Hepatocyte (in vitro differentiated cells): Measurements from ENCODE around the gene POU6F2.

ENCODE experiments used
- CTCF ChIP-seq: fragments of 200-600 bp; sonication (generic); IDR thresholded peaks from 2 replicates; pipeline ENCODE4 v1.5.1; 2016; ENCODE audit warnings: antibody characterized with exemption, mild to moderate bottlenecking; ENCODE audit not compliant: poor library complexity
- EZH2 ChIP-seq: fragments of 200-600 bp; sonication (generic); IDR thresholded peaks from 2 replicates; pipeline ENCODE4 v1.6.1; 2016; ENCODE audit warnings: antibody characterized with exemption, mild to moderate bottlenecking, borderline replicate concordance
- EZH2phosphoT487 ChIP-seq: fragments of 200-600 bp; sonication (generic); IDR thresholded peaks from one replicate; pipeline ENCODE4 v1.6.1; 2018; ENCODE audit warnings: antibody characterized with exemption, mild to moderate bottlenecking, low read depth, moderate library complexity; ENCODE audit not compliant: unreplicated experiment, severe bottlenecking

- TF ChIP-seq EZH2: no peak
- TF ChIP-seq CTCF: no peak
- no peak for TF ChIP-seq EZH2phosphoT487
Measured at GRCh38 chr7:38964921-38965320, 12.8 kb upstream of the POU6F2 start.
